Measurements from ENCODE around the gene ZDHHC19.
"Not testable (repeated sequence)": the region's sequence is repeated elsewhere in the genome, so short reads cannot be mapped to it uniquely, and the experiment has no call there.

ZDHHC19 gene

GRCh38 chr3:196222876-196223595, 11.8 kb upstream of the ZDHHC19 start:
- no peak for DNase-seq

DNA sequence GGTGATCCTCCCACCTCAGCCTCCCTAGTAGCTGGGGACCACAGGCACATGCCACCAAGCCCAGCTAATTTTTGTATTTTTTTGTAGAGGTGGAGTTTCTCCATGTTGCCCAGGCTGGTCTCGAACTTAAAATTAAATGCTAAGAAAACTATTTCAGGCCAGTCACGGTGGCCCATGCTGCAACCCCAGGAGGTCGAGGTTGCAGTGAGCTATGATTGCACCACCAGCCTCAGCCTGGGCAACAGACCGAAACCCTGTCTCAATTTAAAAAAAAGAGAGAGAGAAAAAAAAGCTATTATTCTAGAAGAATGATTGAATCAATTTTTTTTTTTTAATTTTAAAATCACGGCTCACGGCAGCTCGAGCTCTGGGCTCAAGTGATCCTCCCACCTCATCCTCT, 9.8 kb upstream of the ZDHHC19 start:
- no peak for DNase-seq

- DNase-seq = no peak
Observed at GRCh38 chr3:196220587-196220986, 9.4 kb upstream of the ZDHHC19 start.

- DNase-seq = no peak
Observed at GRCh38 chr3:196219970-196220311, 8.7 kb upstream of the ZDHHC19 start.

DNA sequence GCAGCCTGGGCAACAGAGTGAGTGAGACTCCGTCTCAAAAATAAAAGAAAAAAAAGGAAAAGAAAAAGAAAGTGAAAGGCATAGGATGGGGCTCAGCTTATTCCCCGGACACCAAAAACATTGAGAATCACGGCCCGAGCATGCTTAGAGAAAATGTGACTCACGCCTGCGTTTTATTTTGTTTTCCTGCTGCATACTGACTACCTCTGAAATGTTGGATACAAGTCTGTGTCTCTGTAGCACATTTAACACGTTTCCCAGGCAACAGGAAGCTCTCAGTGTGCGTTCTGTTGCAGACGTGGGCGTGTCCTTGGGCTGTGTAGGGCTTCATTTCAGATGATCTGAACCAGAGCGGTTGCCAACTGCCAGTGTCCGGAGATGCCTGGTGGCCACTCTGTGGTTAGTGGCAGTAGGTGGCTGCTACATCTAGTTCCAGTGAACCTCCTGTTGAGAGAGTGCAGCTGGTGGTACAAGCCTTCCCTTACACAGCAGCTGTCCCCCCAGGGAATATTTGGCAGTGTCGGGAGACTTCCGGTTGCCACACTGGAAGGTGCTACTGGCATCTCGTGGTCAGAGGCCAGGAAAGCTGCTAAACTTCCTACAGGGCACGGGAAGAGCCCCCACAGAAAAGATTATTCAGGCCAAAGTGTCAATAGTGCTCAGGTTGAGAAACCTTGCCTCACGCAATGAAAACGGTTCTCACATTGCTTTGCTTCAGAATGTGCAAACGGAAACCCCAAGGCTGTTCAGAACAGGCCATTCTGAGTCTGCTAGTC, 8.2 kb upstream of the ZDHHC19 start:
- DNase-seq = peak; percentile 63 to 72

DNA sequence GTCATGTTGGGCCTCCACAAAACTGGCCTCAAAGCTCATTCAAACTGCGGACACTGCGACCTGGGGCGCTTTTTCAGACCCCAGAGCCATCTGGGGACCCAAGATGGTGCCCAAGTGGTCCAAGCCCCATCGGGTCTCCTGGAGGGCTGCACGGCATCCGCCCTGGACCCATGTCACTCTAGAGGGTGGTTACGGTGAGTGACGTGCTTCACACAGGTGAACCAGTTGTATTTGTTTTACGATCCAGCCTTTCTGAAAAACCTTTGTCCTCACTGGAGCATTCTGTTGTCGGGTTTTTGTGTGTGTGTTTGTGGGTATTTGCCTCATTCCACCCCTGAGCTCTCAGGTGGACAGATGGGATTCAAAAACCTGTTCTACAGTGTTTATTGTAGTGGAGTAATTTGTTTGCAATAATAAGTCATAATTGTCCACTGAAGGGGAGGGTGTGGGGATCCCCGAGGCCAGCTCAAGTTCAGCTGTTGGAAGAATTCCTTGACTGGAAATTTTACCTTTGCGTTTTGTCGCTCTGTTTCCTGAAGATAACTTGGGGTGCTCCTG, 7.0 kb upstream of the ZDHHC19 start:
- no peak for DNase-seq

- DNase-seq = no peak
Observed at GRCh38 chr3:196217307-196218154, 6.3 kb upstream of the ZDHHC19 start.

DNA sequence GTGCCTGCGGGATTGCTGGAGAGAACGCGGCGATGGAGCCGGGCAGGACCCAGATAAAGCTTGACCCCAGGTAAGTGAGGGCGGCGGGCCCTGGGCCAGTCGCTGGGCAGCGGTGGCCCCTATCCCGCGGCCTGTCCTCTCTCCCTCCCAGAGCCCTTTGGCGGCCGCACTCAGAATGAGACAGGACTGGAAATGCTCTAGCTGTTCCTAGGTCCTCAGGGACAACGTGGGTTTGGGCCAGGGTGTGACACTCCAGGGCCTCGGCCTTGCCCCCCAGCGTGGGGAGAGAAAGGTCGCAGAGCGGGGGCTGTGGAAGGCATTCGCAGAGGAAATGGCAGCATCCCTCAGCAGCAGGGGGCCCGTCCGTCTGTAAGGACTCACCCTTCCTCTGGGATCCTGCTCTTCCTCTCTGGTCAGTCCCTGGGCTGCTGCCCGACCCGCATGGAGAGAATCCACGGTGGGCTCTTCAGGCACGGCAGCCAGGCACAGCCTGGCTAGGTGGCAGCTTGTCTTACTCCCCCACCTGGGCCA, 5.5 kb upstream of the ZDHHC19 start:
- no peak for DNase-seq

- DNase-seq = no peak
Observed at GRCh38 chr3:196216089-196216564, 4.9 kb upstream of the ZDHHC19 start, which contains the start of gene SLC51A. Gene SLC51A, plus strand, starts transcription at chr3:196216534. Its CDS starts 179 bp downstream, at chr3:196216713.

DNA sequence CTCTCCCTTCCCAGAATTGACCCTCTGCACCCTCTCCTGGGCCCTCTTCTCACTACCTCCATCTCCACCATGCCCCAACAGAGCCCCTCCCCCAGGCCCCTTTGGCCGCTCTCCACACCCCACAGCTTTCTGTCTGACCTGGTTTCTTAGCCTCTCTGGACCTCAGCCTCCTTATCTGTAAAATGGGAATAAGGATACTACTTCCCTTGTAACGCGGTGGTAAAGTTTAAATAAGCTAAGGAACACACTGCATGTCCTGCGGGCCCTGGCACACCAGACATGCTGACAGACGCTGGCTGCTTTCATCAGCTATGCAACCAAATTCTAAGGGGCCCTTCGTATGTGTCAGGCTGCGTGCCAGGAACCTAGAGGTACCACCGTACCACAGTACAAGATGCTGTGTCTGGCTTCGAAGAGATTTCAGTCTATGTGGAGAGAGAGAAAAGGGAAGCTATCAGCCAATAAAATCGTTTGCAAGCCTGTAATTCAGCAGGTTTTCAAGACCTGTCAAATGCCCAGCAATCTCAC, 4.4 kb upstream of the ZDHHC19 start:
- no peak for DNase-seq

- no peak for DNase-seq
Observed at GRCh38 chr3:196214783-196215441, 3.7 kb upstream of the ZDHHC19 start.

DNA sequence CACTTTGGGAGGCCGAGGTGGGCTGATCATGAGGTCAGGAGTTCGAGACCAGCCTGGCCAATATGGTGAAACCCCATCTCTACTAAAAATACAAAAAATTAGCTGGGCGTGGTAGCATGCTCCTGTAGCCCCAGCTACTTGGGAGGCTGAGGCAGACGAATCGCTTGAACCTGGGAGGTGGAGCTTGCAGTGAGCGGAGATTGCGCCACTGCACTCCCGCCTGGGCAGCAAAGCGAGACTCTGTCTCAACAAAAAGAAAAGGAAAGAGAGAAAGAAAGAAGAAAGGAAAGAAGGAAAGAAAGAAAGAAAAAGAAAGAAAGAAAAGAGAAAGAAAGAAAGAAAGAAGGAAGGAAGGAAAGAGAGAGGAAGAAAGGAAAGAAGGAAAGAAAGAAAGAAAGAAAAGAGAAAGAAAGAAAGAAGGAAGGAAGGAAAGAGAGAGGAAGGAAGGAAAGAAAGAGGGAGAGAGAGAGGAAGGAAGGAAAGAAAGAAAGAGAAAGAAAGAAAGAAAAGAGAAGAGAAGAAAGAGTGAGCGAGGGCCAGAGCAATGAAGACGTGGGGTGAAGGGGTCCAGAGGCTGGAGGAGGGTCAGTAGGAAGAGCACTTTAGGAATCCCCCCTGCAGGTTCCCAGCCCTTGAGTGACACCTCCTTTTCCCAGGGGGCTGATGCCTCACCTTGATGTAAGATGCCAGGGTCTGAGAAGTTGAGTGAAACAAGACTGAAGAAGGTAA, 1.1 kb downstream of the ZDHHC19 start:
- not testable (repeated sequence) for DNase-seq

DNA sequence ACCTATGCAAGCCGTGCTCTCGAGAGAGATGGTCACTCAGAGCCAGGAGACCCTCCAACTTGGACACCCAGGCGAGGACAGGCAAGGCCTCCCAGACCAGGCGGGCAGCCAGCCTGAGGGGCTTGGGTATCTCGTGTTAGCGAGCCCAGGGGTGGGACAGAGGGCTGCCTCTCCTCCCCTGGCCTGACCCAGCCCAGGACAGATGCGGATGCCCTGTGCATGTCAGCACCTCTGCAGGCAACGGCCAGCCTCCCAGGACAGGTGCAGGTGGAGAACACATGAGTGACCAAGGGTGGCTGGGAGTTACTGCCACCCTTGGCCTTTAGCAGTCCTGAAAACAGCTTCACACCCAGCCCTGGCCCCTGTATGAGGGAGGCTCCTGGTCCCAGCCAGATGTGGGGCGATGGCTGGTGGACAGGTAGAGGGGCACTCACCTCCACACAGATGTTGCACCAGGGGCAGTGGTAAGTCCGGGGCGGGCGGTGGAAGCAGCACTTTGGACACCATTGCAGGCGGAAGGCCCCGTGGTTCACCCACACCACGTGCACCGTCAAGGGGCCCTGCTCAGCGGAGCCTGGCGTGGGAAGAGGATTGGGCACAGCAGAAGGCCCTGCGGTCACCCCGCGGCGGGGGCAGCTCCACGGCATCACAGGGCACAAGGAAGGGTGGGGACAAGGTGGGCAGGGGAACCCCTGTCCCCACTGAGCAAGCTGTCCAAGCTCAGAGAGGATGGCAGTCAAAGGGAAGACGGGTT, 2.1 kb downstream of the ZDHHC19 start:
- DNase-seq = no peak

DNA sequence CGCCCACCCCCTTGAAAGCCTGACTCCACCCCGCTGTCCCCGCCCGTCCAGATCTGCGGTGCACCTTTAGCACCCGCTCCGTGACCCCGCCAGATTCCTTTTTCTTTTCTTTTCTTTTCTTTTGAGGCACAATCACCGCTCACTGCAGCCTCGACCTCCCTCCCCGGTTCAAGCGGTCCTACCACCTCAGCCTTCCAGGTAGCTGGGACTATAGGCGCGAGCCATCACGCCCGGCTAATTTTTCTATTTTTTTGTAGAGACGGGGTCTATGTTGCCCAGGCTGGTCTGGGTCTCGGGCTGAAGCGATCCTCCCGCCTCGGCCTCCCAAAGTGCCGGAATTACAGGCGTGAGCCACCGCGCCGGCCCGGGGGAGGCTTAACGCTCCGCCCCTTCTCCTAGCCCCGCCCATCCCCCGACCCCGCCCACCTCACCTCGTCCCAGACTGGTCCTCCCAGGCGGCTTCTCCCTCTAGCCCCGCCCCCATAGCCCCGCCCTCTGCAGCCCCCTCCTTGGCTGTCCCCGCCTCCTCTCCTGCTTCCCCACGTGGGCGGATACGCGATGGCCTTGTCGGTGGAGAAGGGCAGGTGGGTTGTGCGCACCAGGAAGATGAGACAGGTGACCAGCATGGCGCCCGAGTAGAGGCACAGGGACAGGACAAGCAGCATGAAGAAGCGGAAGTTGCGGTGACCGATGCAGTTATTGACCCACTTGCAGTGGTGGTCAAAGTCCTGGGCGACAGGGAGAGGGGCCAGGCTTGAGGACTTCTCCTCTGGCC, 3.2 kb downstream of the ZDHHC19 start:
- DNase-seq = peak; percentile 73 to 78

GRCh38 chr3:196207159-196207832, 3.9 kb downstream of the ZDHHC19 start:
- DNase-seq = no peak

DNA sequence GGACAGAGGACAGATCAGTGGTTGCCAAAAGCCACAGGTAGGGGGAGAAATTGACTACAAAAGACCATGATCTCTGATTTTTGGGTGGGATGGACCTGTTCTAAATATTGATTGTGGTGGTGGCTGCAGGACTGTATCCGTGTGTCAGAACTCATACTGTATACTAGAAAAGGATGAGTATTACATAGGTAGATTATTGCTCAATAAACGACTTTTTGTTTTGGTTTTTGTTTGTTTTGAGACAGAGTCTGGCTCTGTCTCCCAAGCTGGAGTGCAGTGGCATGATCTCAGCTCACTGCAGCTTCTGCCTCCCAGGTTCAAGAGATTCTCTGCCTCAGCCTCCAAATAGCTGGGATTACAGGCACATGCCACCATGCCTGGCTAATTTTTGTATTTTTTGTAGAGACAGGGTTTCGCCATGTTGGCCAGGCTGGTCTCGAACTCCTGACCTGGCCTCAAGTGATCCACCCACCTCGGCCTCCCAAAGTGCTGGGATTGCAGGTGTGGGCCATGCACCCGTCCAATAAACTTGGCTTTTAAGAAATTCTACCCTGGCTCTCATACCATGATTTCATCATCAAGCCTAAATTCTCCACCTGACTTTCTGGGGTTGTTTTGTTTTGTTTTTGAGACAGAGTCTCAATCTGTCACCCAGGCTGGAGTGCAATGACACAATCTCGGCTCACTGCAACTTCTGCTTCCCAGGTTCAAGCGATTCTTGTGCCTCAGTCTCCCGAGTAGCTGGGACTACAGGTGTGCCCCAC, 5.6 kb downstream of the ZDHHC19 start:
- not testable (repeated sequence) for DNase-seq

DNA sequence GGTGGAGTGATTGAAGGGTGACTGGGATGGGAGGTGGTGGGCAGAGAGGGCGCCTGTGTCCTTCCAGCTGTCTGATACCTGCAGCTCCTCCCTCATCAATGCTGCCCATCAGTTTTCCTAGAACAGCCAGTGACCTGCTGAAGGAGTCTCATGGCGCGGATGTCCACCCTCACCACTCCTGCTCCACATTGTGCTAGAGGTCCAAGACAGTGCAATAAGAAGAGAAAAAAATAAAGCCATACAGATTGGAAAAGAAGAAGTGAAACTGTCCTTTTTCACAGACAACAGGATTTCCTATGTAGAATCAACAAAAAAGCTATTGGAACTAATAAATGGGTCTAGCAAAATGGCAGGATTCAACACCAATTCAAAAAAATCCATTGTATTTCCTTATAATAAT, 7.4 kb downstream of the ZDHHC19 start:
- no peak for DNase-seq

GRCh38 chr3:196202516-196202970, 8.7 kb downstream of the ZDHHC19 start:
- DNase-seq = no peak

All from activated T-cell treated with anti-CD3 and anti-CD28 coated beads, Interleukin-2, amount 50 U/mL, for 48 hours (primary cell).